GM21529 (cell line): ENCODE data around the gene SCAMP5.

Source experiments
- ATAC-seq: cut with Tn5 transposase; IDR thresholded peaks from one replicate; pipeline ENCODE4 v1.9.1; 2021; ENCODE audit not compliant: unreplicated experiment

The SCAMP5 gene

GRCh38 chr15:75044258-75044878 is 49.0 kb downstream of the SCAMP5 start:
- no peak for ATAC-seq

DNA sequence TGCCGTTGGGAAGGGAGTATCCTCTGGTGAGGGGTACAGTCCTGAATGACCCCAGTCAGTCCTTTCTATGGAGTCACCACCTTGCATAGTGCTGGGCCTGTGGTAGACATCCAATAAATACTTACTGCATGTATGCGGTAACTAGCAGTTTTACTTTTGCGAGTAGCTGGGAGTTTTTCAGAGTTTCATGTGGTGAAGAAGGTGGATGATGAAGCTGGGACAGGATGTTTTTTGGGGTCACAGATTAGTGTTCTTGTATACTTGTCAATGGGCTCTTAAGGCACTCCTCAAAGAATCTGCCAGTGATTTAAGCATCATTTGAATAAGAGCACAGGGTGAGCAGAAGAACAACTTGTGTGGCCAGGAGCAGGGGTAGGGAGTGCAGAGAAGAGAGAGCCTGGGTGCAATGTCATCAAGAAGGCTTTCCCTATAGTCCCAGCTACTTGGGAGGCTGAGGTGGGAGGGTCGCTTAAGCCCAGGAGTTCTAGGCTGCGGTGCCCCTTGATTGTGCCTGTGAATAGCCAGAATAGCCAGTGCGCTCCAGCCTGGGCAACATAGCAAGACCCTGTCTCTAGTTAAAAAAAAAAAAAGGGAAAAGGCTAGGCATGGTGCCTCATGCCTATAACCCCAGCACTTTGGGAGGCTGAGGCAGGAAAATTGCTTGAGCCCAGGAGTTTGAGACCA is 50.1 kb downstream of the SCAMP5 start:
- no peak for ATAC-seq

DNA sequence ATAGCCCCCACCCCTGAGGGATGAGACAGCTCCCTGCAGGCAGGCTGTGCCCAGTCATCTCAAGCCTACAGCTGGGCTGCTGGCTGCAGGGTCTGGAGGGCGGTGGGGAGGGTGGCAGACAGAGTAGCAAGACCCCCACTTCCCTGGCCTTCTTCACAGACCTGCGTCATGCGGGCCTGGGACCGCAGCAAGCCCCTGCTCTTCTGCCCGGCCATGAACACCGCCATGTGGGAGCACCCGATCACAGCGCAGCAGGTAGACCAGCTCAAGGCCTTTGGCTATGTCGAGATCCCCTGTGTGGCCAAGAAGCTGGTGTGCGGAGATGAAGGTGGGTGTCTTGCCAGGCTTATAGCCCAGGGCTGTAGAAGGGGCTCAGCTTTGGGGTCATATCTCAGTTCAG is 53.0 kb downstream of the SCAMP5 start:
- no peak for ATAC-seq

GRCh38 chr15:75049392-75049791 is 54.0 kb downstream of the SCAMP5 start:
- no peak for ATAC-seq

GRCh38 chr15:75050283-75050682 is 54.9 kb downstream of the SCAMP5 start:
- no peak for ATAC-seq

- ATAC-seq: no peak
These were observed 55.8 kb downstream of the SCAMP5 start for GRCh38 chr15:75051191-75051608.

DNA sequence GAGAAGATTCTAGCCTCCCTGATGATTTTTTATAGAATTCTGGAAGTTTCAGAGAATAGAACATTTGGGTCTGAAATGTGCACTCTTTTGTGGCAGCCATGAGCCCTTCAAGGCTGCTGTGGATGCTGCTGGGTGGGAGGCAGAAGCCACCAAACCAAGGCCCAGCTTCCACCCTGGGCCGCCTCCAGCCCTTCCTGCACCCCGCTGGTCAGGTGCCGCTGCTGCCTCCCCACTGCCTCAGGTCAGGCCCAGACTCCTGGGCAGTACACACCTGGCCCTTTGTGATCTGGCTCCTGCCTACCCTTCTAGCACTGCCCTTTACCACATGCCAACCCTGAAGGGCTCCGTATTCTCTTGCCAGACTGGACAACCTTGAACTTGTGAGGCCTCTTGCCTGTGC is 56.3 kb downstream of the SCAMP5 start:
- ATAC-seq: no peak

- no peak for ATAC-seq
These were observed 57.8 kb downstream of the SCAMP5 start for GRCh38 chr15:75052972-75053747.

GRCh38 chr15:75053748-75054125 is 58.4 kb downstream of the SCAMP5 start:
- no peak for ATAC-seq

GRCh38 chr15:75054172-75054897 is 59.0 kb downstream of the SCAMP5 start:
- ATAC-seq: no peak

GRCh38 chr15:75056036-75056435 is 60.7 kb downstream of the SCAMP5 start:
- ATAC-seq: no peak

DNA sequence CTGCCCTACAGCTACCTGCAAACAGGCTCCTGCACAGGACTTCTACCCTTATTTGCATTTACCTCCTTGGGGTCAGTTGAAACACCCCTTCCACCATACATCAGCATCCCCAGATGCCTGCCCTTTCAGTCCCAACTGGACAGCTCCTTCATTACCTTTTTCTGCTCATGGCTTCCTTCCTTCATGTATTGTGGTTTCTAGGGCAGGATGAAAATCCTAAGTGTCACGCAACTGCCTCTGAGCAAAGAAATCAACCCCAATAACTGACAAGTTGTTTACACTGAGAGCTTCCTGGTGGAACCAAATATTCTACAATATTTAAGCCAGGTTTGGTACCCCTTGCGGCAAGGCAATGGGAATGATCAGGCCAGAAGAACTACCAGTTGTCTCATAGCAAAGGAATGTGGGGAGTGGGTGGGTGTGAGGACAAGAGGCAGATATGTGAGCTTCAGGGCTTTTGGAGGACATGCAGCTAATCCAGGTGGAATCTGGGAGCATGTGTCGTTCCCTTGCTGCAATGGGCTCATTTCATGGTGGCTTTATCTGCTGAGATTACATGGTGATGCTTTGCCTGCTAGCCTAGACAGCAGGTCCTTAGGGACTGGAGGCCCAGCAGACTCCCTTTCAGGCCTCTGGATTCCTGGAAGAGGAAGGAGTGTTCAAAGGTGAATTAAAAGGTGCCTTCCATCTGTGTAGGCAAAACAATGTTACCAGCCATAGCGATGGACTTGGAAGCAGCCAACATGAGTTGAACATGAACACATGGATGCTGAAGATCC is 63.0 kb downstream of the SCAMP5 start:
- ATAC-seq: no peak

- no peak for ATAC-seq
These were observed 64.2 kb downstream of the SCAMP5 start for GRCh38 chr15:75059607-75060006.

- peak; percentile 70 for ATAC-seq
These were observed 65.9 kb downstream of the SCAMP5 start for GRCh38 chr15:75061272-75061671.

- no peak for ATAC-seq
These were observed 67.3 kb downstream of the SCAMP5 start for GRCh38 chr15:75062706-75063105.

- no peak for ATAC-seq
These were observed 68.0 kb downstream of the SCAMP5 start for GRCh38 chr15:75063338-75063737.

- no peak for ATAC-seq
These were observed 68.5 kb downstream of the SCAMP5 start for GRCh38 chr15:75063889-75064288.

- ATAC-seq: no peak
These were observed 69.5 kb downstream of the SCAMP5 start for GRCh38 chr15:75064846-75065245.

DNA sequence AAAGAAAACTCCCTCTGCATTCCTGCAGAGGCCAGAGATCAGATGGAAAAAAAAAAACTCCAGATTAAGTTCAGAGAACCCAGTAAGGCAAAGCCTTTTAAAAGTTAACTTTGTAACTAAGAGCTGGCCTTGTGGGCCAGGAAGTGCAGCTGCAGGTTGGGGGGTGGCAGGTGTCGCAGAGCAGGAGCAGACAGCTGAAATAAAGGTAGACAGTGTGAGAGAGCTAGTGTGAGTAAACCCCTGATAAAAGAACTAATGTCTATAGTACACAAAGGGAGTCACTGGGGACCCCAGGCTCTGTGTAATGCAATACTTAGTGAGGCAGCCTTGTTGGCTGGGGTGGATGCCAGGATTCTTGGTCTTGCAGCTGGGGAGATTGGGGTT is 70.1 kb downstream of the SCAMP5 start:
- ATAC-seq: no peak

DNA sequence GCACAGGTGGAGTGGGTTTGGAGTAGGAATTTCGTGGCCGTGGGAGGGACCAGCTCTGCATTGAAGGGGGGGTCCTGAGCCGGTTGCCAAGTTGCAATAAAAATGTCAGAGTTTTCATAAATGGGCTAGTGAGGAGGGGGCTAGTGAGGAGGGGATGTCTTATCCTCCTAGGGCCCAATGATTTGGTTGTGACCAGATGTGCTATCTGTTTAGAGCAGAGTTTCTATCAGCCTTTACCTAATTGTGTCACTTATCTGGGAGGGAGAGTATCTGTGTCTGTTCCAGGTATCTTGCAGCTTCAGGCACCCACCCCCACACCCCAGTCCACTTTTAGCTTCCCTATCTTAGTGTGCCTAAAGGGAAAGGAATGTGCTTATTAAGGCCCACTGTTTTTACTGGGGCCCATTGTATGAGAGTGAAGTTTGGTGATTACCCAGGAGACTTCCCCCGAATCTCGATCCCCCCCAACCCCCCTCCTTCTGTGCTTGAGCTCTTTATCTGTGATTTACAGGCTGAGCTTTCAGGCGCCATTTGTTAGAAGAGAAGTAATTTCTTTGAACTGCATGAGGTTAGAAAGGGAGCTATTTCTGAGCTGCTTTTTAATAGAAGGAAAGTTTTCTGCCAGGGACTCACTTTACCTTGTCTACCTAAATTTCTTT is 70.6 kb downstream of the SCAMP5 start:
- ATAC-seq: no peak
